ENCODE data around the gene SCAMP2.
"Not testable (repeated sequence)": the region's sequence is repeated elsewhere in the genome, so short reads cannot be mapped to it uniquely, and the experiment has no call there.

SCAMP2 gene

GRCh38 chr15:74873036-74873755 is at the start of gene SCAMP2:
Gene SCAMP2, minus strand, starts transcription at chr15:74873365. Its CDS starts 110 bp downstream, at chr15:74873255.
- DNase-seq: peak; percentile 81

- no peak for DNase-seq
Measured at GRCh38 chr15:74920456-74920855, 47.3 kb upstream of the SCAMP2 start.

- no peak for DNase-seq
Measured at GRCh38 chr15:74917676-74918075, 44.5 kb upstream of the SCAMP2 start.

GRCh38 chr15:74913799-74914198 is 40.6 kb upstream of the SCAMP2 start:
- DNase-seq: not testable (repeated sequence)

- DNase-seq: no peak
Measured at GRCh38 chr15:74913041-74913440, 39.9 kb upstream of the SCAMP2 start.

- DNase-seq: no peak
Measured at GRCh38 chr15:74908635-74909034, 35.5 kb upstream of the SCAMP2 start.

GRCh38 chr15:74907163-74907870 is 34.2 kb upstream of the SCAMP2 start:
- DNase-seq: no peak

- DNase-seq: peak; percentile 51
Measured at GRCh38 chr15:74906450-74907162, 33.4 kb upstream of the SCAMP2 start, which contains the start of gene FAM219B. Gene FAM219B, minus strand, starts transcription at chr15:74906851. Its CDS starts 51 bp downstream, at chr15:74906800.

- no peak for DNase-seq
Measured at GRCh38 chr15:74906067-74906449, 32.9 kb upstream of the SCAMP2 start.

GRCh38 chr15:74904190-74904805 is 31.1 kb upstream of the SCAMP2 start:
- no peak for DNase-seq

GRCh38 chr15:74903676-74904075 is 30.5 kb upstream of the SCAMP2 start:
- DNase-seq: no peak

- no peak for DNase-seq
Measured at GRCh38 chr15:74902295-74903075, 29.3 kb upstream of the SCAMP2 start.

- peak; percentile 41 for DNase-seq
Measured at GRCh38 chr15:74901612-74902063, 28.5 kb upstream of the SCAMP2 start.

GRCh38 chr15:74897300-74897701 is 24.1 kb upstream of the SCAMP2 start:
- no peak for DNase-seq

- no peak for DNase-seq
Measured at GRCh38 chr15:74896316-74896715, 23.2 kb upstream of the SCAMP2 start.

- no peak for DNase-seq
Measured at GRCh38 chr15:74895830-74896229, 22.7 kb upstream of the SCAMP2 start.

- DNase-seq: not testable (repeated sequence)
Measured at GRCh38 chr15:74894383-74894782, 21.2 kb upstream of the SCAMP2 start.

- no peak for DNase-seq
Measured at GRCh38 chr15:74893627-74894026, 20.5 kb upstream of the SCAMP2 start.

- no peak for DNase-seq
Measured at GRCh38 chr15:74892931-74893330, 19.8 kb upstream of the SCAMP2 start.

GRCh38 chr15:74892313-74892712 is 19.1 kb upstream of the SCAMP2 start:
- DNase-seq: no peak

- DNase-seq: no peak
Measured at GRCh38 chr15:74891469-74891868, 18.3 kb upstream of the SCAMP2 start.

- no peak for DNase-seq
Measured at GRCh38 chr15:74890665-74890960, 17.4 kb upstream of the SCAMP2 start.
